HG03064 (cell line): ENCODE results near the gene CORO2B.
"Not testable (repeated sequence)": the region's sequence is repeated elsewhere in the genome, so short reads cannot be mapped to it uniquely, and the experiment has no call there.

Experiments used
- ATAC-seq: cut with Tn5 transposase; IDR thresholded peaks from one replicate; pipeline ENCODE4 v1.9.1; 2021; ENCODE audit warnings: low read depth; ENCODE audit not compliant: unreplicated experiment

CORO2B gene

GRCh38 chr15:68751622-68752021, 172.8 kb downstream of the CORO2B start:
- ATAC-seq: no peak

- no peak for ATAC-seq
Observed at GRCh38 chr15:68755731-68756130, 176.9 kb downstream of the CORO2B start.

DNA sequence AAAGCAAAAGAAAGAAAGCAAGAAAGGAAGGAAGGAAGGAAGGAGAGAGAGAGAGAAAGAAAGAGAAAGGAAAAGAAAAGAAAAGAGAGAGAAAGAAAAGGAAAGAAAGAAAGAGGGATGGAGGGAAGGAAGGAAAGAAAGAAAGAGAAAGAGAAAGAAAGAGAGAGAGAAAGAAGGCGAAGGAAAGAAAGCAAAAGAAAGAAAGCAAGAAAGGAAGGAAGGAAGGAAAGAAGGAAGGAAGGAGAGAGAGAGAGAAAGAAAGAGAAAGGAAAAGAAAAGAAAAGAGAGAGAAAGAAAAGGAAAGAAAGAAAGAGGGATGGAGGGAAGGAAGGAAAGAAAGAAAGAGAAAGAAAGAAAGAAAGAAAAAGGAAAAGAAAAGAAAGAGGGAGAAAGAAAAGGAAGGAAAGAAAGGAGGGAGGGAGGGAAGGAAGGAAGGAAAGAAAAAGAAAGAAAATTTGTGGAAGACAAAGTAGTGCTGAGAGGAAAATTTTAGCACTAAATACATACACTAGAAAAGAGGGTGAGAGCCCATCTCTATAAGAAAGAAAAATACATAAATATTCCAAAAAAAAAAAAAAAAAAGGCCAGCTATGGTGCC, 181.3 kb downstream of the CORO2B start:
- ATAC-seq: not testable (repeated sequence)

GRCh38 chr15:68763063-68763462, 184.3 kb downstream of the CORO2B start:
- ATAC-seq: no peak

GRCh38 chr15:68764090-68764489, 185.3 kb downstream of the CORO2B start:
- no peak for ATAC-seq

GRCh38 chr15:68765602-68766368, 187.0 kb downstream of the CORO2B start:
- no peak for ATAC-seq

GRCh38 chr15:68767833-68768232, 189.0 kb downstream of the CORO2B start:
- no peak for ATAC-seq

DNA sequence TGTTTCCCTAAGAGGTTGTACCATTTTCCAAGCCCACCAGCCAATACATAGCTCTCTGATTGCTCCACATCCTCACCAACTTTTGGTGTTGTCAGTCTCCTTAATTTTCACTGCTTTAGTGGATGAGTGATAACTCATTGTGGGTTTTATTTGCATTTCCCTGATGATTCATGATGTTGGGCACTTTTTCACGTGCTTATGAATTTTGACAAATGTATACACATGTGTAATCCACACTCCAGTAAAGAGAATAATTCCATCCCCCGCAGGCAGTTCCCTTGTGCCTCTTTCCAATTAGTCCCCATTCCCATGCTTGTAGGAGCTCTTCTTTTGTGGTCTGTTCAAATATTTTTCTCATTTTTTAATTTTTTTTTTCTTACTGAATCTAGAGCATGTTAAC, 189.5 kb downstream of the CORO2B start:
- no peak for ATAC-seq

GRCh38 chr15:68769702-68770101, 190.9 kb downstream of the CORO2B start:
- ATAC-seq: no peak

GRCh38 chr15:68770216-68770615, 191.4 kb downstream of the CORO2B start:
- ATAC-seq: no peak

DNA sequence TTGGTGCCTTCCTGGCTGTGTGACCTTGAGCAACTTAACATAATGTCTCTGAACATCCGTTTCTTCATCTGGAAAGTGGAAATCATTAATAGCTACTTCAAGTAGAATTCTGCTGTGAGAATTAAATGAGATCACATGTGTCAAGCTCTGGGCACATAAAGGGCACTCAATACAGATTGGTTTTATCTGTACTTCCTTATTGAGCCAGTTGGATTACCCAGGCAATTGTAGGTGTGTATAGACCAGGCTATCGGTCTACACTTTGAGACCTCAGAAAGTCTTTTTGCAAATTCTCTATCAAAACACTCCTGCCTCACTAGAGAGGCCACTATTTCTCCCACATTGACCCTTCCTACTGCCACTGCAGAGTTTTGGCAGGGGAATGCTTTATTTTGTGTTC, 194.2 kb downstream of the CORO2B start:
- no peak for ATAC-seq

- no peak for ATAC-seq
Observed at GRCh38 chr15:68774120-68774519, 195.3 kb downstream of the CORO2B start.

DNA sequence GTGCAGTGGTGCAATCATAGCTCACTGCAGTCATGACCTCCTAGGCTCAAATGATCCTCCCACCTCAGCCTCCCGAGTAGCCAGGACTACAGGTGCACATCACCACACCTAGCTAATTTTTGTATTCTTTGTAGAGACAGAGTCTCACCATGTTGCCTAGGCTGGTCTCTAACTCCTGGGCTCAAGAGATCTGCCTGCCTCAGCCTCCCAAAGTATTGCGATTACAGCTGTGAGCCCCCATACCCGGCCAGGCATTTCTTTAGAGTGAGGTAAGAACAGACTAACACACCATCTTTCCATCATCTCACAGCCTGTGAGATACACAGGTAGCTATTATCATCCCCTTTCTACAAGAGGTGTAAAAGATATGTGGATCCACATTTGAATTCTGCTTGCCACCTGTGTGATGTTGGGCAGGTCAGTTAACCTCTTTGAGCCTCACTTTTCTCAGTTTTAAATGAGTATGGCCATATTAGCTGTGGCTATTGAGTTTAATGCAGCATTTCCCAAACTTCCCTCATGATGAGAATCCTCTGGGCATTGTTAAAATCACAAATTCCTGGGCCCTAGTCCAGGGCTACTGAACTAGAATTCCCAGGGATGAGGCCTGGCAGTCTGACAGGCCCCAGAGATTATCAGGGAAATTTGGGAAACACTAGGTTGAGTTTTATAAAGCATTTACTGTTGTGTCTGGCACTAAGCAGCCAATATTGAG, 195.9 kb downstream of the CORO2B start:
- ATAC-seq: no peak

DNA sequence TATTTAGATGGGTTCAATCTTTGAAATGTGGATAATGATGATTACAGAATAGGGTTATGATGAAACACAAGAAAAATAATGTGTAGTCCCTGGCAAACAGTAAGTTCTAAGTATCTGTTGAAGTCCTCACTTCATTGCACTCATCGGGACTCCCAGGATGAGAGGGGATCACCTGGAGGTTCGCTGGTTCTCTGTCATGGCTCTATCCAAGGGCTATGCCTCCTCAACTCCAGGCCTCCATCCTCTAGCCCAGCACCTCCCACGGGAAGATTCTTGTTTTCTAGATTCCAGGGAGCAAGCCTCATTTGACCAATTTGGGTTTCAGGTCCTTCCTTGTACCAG, 196.4 kb downstream of the CORO2B start:
- ATAC-seq: no peak

DNA sequence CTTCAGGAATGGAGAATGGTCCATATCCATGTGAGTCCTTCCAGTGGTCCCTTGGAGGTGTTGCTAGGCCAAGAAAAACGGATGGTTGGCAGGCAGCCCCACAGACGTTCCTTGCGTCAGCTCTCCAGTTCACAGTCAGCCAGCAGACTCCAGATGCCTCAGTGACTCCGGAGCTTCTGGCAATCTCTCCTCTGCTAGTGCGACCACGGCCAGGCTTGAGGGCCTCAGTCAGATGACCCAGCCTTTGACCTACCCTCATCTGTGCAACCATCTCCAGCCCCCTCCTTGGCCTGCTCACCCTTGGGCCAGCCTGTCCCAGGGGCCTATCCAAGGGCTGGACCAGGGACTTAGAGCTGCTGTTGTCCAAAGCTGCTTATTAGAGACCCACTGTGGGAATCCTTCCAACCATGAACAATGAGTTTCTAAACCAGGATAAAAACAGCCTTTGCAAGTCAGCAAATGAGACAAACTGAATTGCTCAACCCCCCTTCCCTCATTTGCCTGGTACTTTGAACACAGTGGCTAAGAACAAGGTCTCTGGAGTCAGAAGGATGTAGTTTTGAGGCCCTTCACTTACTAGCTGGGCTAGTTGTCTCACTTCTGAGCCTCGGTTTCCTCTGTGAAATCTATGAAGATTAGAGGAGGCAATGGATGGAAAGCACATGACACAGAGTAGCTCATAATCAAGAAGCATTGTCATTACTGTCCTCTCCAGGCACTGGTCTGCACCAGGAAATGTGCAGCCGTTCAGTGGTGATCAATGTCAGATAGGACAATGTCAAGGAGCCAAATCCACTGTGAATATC, 197.1 kb downstream of the CORO2B start:
- ATAC-seq: no peak

DNA sequence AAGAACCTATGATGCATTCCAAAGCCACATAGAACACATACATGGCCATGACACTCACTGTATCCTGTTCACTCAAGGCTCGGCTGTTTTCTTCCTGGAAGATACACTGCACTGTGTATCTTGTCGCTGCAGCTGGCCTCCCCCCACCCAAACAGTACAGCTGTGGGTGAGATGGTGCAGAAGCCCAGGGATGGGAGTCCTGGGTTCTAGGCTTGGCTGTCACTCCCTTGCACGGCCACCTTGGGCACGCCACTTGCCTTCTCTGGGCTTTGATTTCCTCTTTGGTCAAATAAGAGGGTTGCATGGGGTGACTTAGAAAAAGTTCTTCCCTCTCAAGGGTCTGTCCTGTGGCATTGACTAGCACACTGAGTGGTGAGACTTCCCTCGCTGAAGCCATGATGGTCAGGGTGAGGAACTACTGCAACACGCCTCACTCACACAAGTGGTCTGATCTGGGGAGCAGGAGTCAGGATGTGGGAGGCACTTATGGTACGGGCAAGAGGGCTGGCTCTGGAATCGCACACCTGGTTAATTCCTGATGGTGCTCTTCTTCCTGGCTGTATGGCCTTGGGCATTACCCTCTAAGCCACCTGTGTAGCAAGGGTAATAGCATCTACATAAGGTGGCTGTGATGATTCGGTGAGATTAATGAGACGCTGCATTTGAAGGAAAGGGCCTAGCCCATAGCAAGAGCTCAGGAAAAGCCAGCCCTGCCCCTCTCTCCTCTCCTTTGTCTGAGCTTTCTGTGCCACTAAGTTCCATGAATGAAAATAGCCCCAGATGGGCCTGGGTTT, 197.9 kb downstream of the CORO2B start:
- ATAC-seq: no peak
